DMS153 treated with DMSO at 0.1 percent for 48 hours (cell line): ENCODE results near the gene CSNK1A1.
"Not testable (repeated sequence)": the region's sequence is repeated elsewhere in the genome, so short reads cannot be mapped to it uniquely, and the experiment has no call there.

Experiments used
- DNase-seq: peaks from one replicate; lab custom pipeline; 2025; ENCODE audit not compliant: unreplicated experiment; lab: John Stamatoyannopoulos, UW

The CSNK1A1 gene

DNA sequence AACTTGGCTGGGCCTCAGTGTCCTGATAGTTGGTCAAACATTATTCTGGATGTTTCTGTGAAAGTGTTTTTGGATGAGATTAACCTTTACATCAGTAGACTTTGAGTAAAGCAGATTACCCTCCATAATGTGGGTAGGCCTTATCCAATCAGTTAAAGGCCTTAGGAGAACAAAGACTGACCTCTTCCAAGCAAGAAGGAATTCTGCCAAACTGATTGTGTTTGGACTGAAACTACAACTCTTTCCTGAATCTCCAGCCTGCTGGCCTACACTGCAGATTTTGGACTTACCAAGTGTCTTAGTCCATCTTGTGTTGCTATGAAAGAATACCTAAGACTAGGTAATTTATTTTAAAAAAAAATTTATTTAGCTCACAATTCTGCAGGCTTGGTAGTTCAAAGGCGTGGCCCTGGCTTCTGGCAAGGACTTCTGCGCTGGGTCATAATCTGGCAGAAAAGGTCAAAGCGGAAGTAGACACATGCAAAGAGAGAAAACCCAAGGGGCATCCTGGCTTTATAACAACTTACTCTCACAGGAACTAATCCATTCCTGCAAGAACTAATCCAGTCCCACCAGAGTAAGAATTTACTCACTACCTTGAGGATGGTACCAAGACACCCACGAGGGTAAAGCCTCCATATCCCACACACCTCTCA lies 21.5 kb upstream of the CSNK1A1 start:
- DNase-seq: no peak

- DNase-seq: no peak
Observed at GRCh38 chr5:149572170-149572569, 20.9 kb upstream of the CSNK1A1 start.

GRCh38 chr5:149567226-149567625 lies 16.0 kb upstream of the CSNK1A1 start:
- no peak for DNase-seq

- DNase-seq: peak; percentile 17
Observed at GRCh38 chr5:149564542-149565140, 13.4 kb upstream of the CSNK1A1 start.

DNA sequence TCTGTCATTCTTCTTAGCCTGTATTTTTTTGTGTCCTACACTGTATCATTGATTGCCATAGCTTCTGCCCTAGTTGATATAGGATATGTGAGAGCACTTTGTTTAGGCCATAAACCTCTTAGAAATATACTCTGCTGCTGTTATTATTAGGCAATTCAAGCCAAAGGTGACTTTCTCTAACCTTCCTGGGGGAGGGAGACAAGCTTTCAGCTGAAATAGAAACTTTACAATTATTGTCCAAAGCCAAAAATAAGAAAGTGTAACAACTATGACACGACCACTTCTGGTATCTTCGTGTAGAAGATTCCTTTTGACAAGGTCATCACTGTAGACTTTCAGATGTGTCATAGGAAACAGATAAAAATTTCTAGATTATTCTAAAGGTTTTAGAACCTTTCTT lies 12.2 kb upstream of the CSNK1A1 start:
- DNase-seq: no peak

- no peak for DNase-seq
Observed at GRCh38 chr5:149561848-149562247, 10.6 kb upstream of the CSNK1A1 start.

GRCh38 chr5:149559706-149560105 lies 8.5 kb upstream of the CSNK1A1 start:
- DNase-seq: no peak

DNA sequence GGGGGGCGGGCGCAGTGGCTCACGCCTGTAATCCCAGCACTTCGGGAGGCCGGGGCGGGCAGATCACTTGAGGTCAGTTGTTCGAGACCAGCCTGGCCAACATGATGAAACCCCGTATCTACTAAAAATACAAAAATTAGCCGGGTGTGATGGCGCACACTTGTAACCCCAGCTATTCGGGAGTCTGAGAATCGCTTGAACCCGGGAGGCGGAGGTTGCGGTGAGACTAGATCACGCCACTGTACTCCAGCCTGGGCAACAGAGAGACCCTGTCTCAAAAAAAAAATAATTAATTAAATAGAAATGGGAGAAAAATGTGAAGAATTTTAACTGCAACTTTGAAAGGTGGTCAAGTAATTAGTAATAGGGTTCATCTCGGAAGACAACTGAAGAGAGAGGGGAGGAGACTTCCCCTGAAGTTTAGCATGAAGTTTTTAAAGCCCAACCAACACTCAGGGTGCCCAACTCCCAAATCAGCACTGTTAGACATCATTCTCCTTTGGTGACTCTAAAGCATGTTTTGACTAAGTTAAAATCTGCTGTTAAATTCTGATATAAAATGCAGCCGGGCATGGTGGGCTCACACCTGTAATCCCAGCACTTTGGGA lies 1.4 kb upstream of the CSNK1A1 start:
- no peak for DNase-seq

DNA sequence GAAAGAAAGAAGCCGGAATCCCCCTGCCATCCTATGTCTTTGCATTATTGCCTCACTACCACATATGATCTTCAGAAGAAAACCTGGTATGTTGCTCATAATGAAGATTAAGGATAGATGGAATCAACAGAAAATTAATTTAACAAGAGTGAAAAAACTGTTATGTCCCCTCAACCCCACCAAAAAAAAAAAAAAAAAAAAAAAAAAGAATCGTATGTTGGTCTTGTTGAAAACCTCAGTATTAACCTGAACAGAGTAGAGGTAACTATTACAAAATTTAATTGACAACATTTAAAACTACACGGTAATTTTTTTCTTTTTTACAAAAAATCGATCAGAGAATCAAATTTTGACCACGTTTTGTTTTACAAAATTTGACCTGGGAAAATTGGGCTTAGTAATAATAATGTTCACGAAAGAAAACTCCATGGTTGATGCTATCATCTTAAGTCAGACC lies 827 bp upstream of the CSNK1A1 start:
- no peak for DNase-seq

DNA sequence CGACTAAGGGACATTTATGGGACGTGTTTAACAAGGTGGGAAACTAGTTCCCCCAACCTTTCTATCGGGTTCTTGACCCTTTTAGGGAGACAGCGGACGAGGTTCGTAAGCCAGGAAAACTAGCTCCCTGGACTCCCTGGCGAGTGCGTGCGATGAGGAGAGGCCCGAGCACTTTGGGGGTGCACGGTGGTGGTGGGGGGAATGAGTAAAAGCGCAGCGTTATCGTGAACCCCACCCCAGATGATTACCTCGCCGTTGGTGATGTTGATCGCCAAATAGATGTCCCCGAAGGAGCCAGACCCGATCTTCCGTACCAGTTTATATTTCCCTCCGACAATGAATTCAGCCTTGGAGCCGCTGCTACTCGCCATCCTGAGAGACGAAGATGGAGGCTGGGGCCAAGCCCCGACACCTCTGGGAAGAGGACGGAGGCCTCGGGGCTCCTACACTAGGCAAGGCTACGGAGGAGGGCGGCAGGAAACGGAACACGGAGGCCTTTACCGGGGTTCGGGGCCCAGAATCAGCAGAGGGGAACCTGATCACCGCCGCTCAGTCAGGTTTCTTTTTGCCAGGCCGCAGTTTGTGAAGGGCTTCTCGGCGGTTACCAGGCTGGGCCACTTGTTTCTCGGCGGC lies 529 bp downstream of the CSNK1A1 start:
- DNase-seq: no peak

GRCh38 chr5:149550268-149550583 lies 1.0 kb downstream of the CSNK1A1 start:
- no peak for DNase-seq

DNA sequence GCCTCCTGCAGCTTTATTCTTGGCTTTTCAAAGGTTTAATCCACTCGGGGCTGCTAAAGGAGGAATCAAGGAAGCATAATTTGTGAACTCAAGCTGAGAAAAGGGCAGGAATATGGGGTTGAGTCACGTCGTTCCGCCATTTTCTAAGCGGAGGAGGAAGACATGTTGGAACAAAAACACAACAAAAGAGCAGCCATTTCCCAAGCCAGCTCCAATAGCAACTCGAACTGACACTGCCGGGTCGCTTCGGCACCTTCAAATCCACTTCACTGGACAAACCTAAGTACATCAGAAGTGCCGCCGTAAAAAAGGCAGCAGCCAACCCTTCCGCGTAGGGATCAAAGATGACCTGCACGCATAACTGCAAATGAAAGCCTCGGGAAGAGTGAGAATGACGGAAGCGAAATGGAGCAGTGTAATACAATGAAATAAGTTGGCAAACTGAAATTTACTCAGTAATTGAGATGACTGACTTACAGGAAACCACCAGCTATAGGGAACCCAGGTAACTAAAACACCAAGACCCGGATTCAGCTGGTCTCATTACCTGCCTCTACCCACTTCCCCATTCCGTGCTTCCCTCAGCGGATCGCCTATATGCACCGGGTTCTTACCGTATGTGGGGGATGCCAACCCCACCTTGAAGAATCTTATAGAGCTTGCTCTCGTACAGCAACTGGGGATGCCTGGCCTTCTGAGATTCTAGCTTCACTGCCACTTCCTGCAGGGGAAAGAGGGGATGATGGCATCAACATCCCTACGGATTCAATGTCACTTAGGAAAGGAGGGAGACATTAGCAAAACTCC lies 1.6 kb downstream of the CSNK1A1 start:
- DNase-seq: no peak

DNA sequence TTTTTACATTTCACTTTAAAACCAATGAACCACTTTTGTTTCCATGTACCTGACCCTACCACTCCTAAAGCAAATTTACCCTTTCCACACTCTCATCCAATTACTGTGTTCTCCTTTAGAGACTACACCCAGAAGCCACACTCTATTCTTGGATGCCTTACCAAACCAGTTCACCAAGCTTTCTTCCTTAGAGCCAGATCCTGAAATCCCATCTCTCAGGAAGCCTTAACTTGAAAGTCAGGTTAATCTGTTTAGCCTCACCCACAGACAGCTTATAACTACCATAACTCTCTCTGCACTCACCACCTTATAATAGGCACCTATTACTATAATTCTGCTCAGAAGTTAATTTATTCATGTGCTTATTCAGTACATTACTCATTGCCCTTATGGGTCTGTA lies 4.3 kb downstream of the CSNK1A1 start:
- no peak for DNase-seq

GRCh38 chr5:149545327-149545726 lies 5.9 kb downstream of the CSNK1A1 start:
- no peak for DNase-seq

DNA sequence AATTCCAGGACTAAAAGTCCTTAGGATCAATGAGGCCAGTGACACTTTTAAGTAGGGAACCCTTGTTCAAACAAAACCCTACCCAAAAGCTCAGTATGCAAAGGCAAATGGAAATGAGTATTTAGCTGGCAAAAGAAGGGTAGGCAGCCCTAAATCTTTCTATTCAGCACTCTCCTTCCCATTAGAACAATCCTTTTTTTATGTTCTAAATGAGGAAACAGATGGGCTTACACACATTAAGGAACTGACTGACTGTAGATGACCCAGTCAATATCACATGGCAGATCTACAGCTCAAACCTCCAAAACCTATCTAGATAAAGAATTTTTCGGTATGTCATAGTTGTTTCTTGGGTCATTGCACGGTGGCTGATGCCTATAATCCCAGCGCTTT lies 7.2 kb downstream of the CSNK1A1 start:
- no peak for DNase-seq

DNA sequence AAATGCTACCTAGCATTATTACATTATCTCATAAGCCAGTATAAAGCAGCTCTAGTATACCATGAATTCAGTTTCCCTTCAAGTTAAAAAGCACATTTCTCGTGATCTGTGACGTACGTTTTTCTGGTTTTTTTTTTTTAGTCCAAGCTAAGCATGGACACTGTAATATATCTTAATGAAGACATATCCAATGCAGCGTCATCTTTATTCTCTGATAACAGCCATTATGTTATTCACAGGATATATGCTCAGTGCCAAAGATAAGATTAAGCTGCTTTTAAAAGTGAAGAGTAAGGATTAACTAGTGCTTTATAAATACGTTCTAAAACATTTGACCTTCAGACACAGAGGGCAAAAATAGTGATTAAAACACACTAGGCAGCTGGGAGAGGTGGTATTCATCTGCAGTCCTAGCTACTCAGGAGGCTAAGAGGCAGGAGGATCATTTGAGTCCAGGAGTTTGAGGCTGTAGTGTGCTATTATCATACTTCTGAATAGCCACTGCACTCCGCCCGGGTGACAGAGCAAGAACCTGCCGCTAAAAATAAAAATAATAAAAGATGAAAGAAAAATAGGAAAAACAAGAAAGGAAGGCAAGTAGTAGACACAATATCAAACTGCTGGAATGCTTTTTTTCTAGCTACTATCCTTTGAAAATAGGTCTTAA lies 7.7 kb downstream of the CSNK1A1 start:
- no peak for DNase-seq

DNA sequence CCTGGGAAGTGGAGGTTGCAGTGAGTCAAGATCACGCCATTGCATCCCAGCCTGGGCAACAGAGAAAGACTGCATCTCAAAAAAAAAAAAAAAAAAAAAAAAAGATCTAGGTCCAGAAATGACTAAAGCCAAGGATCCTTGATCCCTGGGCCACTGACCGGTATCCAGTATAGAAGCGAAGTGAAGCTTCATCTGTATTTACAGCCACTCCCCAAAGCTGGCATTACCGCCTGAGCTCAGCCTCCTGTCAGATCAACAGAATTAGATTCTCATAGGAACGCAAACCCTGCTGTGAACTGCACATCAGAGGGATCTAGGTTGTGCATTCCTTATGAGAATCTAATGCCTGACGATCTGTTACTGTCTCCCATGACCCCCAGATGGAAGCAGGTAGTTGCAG lies 9.3 kb downstream of the CSNK1A1 start:
- DNase-seq: no peak

DNA sequence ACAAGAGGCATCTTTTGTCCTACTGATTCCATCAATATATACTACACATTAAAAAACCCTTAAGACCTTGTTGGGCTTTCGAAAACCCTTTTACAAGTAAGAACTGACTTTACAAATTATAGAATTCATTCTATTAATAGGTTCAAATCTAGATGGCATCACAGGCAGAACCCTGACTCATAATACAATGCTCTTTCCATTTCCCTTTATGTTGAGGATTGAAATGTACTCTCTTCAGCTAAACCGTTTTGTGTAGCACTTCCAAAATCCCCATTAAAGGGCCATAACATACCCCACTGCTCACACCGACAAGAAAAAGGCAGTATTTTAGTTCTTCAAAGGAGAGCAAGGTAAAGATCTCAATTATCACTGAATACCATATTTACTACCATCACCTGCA lies 11.2 kb downstream of the CSNK1A1 start:
- no peak for DNase-seq

DNA sequence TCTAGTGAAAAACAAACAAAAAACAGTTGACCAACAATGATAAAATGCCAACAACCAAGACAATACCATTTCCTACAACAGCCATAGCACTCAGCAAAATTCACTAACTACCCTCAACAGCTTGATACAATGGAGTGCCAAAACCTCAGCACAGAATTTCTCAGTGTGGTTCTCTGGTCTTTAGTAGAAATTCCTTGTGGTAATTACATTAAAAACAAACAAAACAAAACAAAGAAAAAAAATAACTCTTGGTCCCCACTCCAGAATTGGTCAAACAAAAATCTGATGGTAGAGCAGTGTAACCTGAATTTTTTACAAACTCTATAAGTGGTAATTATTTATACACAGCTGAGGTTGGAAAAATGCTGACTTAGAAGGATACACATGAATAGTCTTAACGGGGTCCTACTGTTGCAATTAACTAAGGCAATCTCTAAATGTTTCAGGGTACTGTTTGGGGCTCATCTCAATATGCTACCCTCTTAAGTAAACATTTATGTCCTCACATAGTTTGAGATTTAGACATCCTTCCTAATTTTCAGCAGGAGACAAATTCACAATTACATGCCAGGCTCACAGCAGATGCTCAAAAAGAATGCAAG lies 13.8 kb downstream of the CSNK1A1 start:
- DNase-seq: no peak

DNA sequence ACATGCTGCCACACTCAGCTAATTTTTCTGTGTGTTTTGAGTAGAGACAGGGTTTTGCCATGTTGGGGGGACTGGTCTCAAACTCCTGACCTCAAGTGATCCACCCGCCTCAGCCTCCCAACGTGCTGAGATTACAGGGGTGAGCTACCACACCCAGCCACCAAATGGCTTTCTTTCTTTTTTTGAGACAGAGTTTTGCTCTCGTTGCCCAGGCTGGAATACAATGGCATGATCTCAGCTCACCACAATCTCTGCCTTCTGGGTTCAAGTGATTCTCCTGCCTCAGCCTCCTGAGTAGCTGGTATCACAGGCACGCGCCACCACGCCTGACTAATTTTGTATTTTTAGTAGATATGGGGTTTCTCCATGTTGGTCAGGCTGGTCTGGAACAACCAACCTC lies 15.5 kb downstream of the CSNK1A1 start:
- not testable (repeated sequence) for DNase-seq

DNA sequence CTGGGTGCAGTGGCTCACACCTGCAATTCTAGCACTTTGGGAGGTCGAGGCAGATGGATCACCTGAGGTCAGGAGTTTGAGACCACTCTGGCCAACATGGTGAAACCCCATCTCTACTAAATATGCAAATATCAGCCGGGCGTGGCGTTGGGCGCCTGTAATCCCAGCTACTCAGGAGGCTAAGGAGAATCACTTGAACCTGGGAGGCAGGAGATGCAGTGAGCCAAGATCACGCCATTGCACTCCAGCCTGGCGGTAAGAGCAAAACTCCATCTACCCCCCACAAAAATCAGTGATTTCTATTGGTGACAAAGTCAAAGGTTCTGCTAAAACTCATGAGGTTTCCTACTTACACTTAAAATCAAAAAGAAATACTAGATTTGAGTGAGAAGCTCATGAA lies 18.8 kb downstream of the CSNK1A1 start:
- DNase-seq: no peak
